Stimulated activated CD4-positive, alpha-beta T cell treated with anti-CD3 and anti-CD28 coated beads, Interleukin-15, amount 100 ng/mL, for 48 hours (primary cell): ENCODE measurements around the gene MANEAL.
"Not testable (repeated sequence)": the region's sequence is repeated elsewhere in the genome, so short reads cannot be mapped to it uniquely, and the experiment has no call there.

Experiments
- DNase-seq, 2 donors: peaks; one replicate each; pipeline ENCODE4 v3.0.0-alpha.2; 2020; ENCODE audit warnings: low read depth in 2 of 2

The MANEAL gene, protein sequence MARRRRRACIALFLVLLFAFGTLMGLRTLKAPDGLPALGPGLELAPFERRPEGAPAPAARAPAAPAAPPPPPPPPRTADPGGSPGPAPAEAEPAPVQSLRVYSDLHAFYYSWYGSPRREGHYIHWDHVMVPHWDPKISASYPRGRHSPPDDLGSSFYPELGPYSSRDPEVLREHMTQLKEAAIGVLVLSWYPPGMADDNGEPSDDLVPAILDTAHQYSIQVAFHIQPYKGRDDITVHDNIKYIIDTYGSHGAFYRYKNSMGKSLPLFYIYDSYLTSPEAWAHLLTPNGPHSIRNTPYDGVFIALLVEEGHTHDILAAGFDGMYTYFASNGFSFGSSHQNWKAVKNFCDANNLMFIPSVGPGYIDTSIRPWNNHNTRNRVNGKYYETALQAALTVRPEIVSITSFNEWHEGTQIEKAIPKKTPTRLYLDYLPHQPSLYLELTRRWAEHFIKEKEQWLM

DNA sequence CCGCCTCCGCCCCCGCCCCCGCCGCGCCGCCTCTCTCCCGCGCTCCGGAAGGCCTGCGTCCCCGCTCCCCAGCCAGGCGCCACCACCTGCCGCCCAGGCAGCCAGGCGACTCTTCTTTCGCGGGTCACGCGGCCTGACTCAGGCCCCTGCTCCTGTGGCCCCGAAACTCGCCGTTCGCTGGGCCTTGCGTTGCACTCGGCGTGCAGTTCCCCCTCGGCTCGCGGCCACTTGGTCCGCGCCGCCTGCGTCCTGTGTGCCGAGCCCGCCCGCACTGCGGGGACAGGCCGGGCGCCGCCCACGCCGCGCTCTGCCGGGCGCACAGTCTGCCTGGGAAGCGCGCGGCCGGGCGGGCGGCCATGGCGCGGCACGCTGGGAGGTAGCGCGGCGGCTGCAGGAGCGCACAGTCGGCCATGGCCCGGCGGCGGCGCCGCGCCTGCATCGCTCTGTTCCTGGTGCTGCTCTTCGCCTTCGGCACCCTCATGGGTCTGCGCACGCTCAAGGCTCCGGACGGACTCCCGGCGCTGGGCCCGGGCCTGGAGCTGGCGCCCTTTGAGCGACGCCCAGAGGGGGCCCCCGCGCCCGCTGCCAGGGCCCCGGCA is at the start of gene MANEAL:
TSS of gene MANEAL (plus strand) at position 75 of the 599 bp plus-strand sequence. CDS start at position 411, 336 bp downstream.
- no peak for DNase-seq

DNA sequence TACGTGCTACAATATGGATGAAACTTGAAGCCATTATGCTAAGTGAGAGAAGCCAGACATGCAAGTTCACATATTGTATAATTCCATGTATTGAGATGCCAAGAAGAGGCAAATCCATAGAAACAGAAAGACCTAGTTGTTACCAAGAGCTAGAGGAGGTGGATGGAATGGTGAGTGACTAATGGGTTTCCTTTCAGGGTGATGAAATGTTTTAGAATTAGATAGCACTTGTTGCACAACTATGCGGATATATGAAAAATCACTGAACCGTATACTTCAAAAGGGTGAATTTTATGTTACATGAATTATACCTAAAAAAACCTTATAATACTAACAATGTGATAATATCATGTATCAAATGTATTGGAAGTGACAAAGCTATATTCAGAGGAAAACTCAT is 46.8 kb upstream of the MANEAL start:
- DNase-seq: no peak

DNA sequence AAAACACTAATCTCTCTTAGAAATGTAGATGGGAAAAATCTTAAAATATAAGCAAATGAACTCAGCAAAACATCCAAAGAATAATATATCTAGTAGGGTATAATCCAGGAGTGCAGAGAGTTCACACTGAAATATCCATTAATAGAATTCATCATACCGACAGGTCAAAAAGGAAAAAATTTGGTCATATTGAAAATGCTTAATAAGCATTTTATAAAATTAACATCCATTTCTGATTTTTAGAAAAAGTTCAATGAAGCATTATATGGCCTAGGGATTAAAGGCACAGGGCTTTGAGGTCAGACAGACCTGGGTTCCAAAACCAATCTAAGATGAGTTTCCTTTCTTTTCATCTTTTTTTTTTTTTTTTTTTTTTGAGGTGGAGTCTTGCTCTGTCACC is 45.1 kb upstream of the MANEAL start:
- DNase-seq: no peak

DNA sequence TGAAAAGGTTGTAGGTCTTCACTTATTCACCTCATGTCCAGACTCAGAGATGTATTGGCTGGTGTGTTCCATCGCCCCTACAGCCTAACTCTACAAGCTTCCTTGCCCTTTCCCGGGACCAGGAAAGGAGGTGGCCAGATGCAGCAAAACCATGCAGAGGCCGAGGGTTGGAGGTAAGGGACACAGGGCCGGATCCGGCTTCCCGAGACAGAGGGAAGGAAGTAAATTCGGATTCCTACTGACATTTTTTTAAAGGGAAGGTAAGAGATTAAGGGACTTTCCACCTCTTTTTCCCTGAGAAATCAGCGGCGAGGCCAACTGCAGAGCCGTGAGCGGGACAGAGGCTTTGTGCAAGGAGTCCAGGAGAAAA is 41.4 kb upstream of the MANEAL start:
- DNase-seq: no peak

DNA sequence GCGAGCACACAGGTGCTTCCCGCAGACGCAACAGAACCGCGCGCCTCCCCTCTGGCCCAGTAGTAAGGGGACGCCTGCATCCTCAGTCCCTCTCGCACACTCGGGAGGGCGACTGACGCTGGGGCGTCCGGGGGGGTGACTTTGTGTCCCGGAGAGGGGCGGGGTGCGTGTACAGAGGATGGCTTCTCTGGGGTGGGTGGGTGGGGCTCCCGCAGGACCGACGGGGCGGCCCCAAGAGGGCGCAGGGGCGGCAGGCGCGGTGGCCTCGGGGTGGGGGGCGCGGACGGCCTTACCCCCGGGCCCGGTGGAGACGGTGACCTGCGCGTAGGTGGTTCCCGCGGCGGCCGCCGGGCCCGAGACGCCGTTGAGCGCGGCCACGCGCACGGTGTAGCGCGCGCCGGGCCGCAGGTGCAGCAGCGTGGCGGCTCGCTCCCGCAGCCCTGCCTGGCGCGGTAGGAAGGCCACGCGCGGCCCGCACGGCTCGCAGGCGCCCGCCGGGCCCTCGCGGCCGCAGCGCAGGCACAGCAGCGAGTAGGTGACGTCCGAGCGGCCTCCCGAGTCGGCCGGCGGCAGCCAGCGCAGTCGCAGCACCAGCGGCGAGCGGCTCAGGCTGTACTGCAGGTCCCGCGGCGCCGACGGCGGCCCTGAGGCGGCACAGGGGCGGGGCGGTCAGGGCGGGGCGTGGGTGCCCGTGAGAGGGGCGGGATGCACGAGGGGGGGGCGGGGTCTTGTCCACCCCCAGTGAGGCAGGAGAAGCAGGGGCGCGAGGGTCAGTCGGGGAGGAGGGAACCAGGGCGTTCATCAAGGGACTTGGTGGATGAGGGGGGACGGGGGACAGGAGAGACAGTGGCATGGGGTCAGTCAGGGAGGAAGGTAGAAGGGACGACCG is 40.8 kb upstream of the MANEAL start:
- DNase-seq: peak in 1 of 2 donors; percentile 31

DNA sequence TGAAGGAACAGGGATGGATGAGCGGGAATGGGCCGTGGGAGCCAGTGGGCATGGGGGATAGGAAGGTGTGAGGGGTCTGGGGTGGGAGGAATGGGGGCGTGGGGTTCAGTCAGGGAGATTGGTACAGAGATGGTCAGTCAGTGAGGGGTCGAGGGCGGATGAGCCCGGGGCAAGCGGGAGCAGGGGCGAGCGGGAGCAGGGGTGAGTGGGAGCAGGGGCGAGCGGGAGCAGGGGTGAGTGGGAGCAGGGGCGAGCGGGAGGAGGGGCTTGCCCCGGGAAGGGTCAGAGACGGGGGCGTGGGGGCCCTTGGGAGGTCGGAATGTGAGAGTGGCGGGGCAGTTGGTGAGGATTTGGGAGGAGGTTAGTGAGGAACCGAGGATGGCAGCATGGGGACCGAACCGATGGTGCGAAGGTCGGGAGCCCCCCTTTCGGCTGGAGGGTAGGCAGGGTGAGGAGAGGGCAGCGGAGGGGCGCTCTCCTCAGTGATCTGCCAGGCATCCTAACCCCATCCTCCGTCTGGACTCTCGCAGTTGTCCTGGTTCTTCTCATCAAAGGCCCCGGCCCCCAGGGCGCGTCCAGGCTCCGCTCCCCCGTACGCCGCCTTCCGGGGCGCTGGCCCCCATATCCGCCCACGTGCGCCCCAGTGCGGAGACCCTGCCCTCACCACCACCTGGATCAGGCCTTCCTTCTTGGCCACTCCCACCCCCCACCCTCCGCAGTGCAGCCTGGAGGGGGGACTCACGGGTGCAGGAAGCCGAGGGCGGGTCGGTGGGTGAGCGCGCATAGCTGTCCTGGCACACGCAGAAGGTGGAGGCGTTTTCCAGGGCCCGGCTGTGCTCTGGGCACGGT is 40.0 kb upstream of the MANEAL start:
- DNase-seq: no peak

DNA sequence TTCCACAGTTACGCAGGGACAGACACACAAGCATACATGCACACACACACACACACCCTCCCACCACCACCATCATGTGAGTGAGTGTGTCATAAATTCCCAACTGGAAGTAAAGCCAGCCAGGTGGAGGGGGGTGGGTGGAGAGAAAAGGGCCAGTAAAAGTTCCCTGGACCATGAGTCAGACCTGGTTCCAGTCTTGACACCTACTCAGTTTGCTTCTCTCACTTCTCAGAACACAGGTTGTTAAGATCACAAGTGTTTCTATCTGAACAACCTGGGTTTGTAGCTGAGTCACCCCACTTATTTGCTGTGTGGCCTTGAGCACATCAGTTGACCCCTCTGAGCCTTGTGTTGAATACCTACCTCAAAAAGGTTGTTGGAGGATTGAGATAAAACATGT is 38.4 kb upstream of the MANEAL start:
- peak in 1 of 2 donors; percentile 42 for DNase-seq

DNA sequence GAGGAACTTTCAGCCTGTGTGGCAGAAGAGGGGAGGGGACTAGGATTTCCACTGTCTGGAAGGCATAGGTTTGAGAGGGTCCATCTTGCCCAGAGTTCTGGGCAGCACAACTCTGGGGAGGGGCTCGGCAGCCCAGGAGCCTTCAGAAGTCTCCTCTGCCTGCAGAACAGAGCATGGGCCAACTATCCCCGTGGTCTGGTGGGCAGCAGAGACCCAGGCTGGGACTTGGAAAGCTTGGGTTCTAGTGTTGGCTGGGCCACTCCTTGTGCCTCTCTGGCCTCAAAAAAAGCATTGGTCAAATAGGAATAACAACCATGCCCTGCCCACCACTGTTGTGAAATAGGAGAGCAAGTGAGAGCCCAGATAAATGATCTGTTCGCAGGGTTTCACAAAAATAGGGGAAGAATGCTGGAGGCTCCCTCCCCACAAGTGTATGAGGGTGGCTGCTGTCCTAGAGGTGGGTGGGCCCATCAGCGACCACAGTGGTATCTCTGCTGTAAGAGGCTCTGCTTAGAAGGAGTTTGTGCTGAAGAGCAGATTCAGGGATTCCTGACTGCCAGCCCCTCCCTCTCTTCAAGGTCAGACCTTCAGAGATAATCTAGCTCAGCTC is 37.6 kb upstream of the MANEAL start:
- DNase-seq: no peak

DNA sequence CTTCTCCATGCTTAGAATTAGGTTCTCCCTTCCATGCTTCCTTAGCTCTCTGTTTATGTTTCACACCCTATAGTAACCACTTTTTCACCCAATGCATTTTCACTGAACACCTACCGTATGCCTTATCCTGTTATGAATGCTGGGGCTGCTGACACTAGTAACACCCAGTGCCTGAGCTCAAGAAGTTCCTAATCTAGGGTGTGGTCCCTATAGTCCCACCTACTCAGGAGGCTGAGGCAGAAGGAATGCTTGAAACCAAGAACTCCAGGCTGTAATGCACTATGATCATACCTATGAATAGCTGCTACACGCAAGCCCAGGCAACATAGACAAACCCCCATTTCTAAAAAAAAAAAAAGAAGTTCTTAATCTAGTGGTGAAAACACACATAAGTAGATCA is 34.2 kb upstream of the MANEAL start:
- no peak for DNase-seq

DNA sequence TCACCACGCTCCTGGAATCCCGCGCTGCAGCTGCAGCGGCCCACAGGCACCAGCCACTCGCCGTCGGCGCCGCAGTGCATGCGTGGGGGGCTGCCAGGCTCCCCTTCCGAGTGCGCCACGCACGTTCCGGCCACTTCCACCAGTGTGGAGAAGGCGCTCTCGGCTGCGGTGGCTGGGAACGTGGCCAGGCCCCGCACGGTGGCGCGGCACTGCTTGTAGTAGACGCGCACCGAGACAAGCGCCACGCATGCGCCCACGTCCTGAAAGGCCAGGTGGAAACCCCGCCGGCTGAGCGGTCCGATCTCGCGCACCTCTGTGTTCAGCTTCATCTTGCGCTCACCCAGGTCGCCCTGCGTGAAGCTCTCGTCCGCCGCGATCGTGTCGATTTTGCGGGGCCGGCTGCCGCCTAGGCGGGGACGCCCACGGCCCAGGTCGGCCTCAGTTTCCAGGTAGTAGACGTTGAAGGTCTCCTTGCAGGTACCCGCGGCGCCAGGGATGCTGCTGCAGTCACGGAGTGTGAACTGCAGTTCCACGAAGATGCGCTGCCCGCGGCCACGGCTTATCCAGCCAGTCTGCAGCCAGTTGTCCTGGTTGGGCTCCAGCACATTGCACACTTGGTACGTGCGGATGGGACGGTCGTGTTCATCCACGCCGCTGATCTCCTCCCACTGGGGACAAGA is 32.1 kb upstream of the MANEAL start:
- DNase-seq: no peak

DNA sequence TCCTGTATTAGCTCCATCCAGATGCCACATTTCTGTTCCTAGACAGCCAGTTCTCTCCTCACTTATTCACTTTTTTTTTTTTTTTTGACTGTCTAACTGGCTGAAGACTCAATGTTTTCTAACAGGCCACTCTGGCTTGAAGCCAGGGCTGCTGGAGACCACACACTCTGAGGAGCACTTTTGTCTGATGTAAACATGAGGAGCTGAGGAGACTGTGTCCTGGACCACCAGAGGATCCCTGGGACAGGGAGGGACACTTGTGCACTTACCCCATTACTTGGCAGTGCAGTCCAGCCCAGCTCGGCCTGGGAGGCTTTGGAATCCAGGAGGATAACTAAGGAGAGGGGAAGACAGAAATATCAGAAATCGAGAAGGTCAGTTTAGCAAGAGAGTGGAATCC is 31.1 kb upstream of the MANEAL start:
- DNase-seq: no peak

DNA sequence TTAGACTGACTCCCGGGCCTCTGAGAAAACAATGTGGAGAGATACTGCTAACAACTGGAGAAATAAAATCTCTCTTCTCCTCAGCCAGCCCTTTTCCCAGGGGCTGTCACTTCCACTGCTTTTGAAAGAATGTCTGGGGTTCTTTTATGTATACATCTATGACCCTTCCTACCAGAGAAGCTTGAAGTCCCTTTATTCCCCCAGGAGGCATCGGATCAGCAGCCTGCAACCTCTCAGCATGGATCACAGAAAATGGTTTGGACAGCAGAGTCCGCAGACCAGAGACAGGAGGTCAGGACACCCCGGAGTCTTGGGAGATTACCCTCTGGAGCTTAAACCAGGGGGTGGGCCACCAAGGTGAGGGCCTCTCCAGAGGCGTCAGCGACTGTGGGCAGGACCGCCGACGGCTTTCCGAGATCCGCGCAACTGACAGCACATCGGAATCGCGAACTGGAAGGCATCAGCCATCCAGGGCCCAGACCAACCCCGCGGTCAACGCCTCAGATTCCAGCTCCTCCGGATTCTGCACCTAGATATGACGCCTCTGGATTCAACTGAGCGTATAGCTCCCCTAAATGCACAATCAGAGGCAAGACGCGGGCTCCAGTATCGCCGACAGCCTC is 29.7 kb upstream of the MANEAL start:
- no peak for DNase-seq

DNA sequence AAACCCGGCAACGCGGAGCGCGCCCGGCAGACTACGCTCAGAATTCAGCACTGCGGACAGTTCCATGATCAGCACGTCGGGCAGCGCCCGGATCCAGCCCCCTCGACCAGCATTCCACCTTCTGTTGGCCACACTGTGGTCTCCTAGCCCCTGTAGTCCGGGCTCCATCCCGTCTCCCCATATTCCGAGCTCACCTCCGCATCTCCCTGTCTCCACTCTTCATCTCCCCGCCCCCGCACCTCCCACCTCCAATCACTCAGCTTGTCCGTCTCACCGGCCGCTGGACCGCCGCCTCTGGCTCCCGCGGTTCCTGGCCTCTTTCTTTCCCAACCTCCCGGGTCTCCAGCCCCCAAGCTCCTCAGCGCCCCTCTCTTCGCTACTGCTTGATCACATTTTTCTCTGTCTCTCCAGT is 29.2 kb upstream of the MANEAL start:
- DNase-seq: peak; percentile 30 to 35

DNA sequence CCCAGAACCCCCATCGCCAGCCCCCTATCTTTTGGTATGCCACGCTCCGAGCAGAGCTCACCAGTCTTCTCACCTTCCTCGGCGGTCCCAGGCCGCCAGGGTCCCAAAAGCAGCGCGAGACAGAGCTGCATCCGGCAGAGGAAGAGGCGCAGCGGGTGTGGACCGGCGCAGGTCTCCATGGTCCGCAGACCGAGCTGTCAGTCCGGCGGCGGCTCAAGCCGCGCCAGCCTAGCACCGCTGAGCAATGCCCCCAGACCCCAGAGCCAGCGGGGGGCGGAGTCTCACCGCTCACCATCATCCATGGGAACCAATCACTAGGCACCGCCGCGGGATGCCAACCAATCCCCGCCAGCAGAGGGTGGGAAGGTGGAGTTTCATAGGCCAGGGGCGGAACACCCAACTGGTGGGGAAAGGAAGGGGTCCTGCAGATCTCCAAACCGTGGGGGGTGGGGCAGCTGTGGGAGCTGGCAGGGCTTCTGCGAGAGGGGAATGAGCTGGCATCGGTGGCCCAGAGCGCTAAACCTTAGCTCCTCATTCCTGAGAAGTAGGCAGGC is 28.7 kb upstream of the MANEAL start, which contains the start of gene EPHA10:
TSS of gene EPHA10 (minus strand) at position 233 of the 554 bp plus-strand sequence. CDS start at position 179, 54 bp downstream.
- no peak for DNase-seq

DNA sequence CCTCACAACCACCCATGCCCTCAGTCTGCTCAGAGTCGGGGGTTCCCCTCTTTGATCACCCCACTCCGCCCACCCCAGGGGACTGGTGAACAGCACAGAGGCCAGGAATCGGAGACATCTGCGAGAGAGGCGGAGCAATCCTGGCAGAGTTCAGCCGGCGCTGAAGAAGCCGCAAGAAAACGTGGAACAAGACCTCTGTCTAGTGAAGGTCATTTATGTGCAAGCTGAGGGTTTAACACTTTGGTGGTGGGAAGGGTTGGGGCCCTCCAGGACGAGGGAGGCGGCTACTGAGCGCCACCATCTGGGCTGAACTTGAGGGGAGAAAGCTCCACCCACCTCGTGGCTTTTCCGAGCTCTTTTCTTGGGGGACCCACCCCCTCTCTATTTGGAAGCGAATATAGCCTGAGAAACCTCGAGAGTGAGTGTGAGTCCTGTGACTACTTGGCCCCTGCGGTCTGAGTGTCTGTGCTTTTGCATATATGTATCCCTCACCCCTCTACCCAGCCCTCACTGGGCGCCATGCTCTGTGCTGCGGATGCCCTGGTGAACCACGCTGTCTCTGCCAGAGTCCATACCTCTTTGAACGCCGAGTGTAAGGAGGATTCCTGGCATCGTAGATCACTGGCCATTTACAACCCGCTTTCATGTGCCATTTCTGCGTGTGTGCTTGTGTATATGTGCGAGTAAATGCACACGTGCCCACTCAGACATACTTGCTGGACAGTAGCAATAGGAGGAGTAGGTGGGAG is 27.6 kb upstream of the MANEAL start:
- DNase-seq: no peak

DNA sequence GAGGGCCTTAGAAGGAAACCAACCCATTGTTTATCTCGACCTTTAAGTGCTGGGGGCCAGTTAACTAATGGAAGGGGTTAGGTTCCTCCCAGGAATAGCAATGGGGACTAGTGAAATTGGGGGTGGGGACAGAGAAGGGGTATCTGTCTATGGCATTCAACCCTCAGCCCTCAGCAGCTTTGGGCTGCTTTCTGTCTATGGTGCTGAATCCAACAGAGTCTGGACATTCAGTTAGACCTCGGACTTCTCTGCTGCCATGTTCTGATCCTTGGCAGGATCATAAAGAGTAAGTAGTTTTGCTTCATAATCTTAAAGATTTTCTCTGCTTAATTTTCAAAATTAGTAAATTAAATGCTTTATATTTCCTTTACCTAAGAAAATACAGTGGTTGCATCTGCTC is 26.2 kb upstream of the MANEAL start:
- DNase-seq: no peak

DNA sequence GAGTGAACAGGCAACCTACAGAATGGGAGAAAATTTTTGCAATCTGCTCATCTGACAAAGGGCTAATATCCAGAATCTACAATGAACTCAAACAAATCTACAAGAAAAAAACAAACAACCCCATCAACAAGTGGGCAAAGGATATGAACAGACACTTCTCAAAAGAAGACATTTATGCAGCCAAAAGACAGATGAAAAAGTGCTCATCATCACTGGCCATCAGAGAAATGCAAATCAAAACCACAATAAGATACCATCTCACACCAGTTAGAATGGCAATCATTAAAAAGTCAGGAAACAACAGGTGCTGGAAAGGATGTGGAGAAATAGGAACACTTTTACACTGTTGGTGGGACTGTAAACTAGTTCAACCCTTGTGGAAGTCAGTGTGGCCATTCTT is 22.2 kb upstream of the MANEAL start:
- DNase-seq: not testable (repeated sequence)

DNA sequence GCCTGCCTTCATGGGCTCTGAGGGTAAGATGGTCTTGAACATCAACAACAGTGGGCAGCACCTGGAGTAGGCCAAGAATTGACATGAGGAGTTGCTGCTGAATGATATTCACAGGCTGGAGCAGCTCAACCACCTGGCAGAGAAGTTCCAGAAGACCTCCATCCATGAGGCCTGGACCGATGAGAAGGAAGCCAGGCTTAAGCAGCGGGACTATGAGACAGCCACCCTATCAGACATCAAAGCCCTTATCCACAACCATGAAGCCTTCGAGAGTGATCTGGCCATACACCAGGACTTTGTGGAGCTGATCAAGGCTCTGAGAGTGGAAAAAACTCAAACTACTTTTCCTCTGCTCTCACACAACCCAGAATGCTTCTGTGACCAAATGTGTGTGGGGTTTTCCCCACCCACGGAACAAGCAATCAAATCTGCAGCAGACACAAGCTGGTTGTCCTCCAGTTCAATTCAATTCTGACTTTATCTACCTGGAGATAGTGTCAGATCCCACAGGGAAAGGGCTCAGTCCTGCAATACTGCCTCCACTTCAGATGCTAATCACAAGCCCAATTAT is 16.6 kb upstream of the MANEAL start:
- no peak for DNase-seq
